ENCODE data around the gene WIPI1. TPM values are rescaled to one million over a fixed set of nuclear protein-coding genes. Genes with fewer than 3 reads are reported as not detected.

WIPI1 gene
- total and polyA plus RNA-seq, 10 of the 15 experiments (the other 5 are each of a cell fraction or from before 2014, with no cell fraction given) = 6.5 to 44.5 (median 26.2) TPM

DNA sequence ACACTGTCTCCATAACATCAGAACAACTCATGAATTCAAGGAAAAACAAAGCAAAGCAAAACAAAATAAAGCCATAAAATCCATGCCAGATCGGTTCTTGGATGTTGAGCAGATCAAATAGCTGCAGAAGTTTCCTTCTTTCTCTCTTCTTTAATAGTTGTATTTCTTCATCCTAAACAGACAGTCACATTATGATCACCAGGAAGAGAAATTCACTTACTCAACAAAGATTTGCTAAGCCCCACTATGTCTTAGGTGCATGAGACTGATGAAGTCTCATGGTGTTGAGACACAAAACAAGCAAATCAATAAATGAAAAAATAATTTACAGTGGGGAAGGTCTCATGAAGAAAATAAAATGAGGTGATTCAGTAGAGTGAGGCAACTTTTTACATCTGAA lies 72.8 kb downstream of the WIPI1 start (continued):
- TF ChIP-seq ETV6 (conservative IDR thresholded peaks at IDR 0.05 in 1 of 2, IDR thresholded peaks at IDR 0.05 in 1 of 2; ENCODE audit: borderline replicate concordance in 1 of 2, low read depth in 1 of 2) (no peak), POLR2AphosphoS5 (IDR thresholded peaks at IDR 0.05; ENCODE audit: low read length) (no peak), CBX5 (IDR thresholded peaks at IDR 0.05; ENCODE audit: low read depth) (no peak)

DNA sequence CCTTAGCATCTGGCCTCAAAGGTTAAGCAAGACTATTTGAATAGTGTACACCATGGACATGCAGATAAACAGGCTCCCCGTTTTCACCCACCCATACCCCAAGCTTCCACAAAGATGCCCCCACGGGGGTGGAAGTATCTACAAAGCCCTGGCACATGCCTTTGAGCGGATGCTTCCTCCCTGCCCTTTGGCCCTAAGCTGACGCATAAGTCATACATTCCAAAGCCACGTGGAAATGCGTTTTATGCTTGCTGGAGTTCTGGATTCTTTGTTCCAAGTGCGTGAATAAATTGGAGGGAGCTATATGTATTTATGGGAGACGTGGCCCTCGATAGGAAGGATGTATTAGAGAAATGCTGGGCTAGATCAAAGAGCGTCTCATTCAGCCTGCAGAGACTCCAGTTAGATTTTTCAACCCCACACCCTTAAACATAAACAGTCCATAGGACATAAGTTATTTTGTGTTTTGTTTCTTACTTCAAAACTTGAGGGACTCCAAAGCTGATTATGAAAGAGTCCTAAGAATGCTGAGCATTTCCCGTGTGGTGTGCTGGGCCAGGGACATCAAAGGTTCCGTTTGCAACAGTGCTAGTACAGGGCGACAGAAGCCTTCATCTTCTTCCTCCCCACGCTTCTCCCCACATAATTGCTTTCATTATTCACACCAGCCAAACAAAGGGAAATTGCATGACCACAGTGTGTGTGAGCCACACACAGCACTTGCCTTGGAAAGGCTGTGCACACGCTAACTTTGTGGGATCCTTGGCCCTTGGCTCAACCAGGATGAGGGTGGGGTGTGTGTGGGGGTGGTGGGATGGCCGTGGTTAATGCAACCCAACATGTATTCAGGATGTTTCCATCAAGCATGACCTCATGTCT lies 73.6 kb downstream of the WIPI1 start:
- Histone ChIP-seq H3K4me1 (ENCODE audit: control insufficient read depth, insufficient read depth, low read length) (no peaks in the 10 kb centered on the region), H3K4me2 (ENCODE audit: control insufficient read depth, insufficient read depth) (no peak overlapping the region), H3K9me3 (replicated peaks; ENCODE audit: control insufficient read depth, insufficient read depth, low read length) (no peaks in the 10 kb centered on the region), H2AFZ (ENCODE audit: control insufficient read depth, low read depth, low read length) (no peak overlapping the region), H4K20me1 (ENCODE audit: control insufficient read depth, insufficient read depth) (no peaks in the 10 kb centered on the region), H3K79me2 (ENCODE audit: control insufficient read depth, insufficient read depth, low read length) (no peaks in the 10 kb centered on the region), H3K27me3 (replicated peaks in 1 of 2; ENCODE audit: control insufficient read depth in 2 of 2, insufficient read depth in 2 of 2, low read length in 1 of 2) (no peaks in the 10 kb centered on the region; a peak in 1 of 4 replicates), H3K36me3 (ENCODE audit: control insufficient read depth in 2 of 2, insufficient read depth in 2 of 2, low read length in 1 of 2) (no peaks in the 10 kb centered on the region), H3K9ac (ENCODE audit: control insufficient read depth, insufficient read depth, low read length) (no peak overlapping the region), H3K4me3 (no peak overlapping the region), H3K27ac (ENCODE audit: control insufficient read depth, insufficient read depth) (no peak overlapping the region)
- POLR2A ChIA-PET = no interaction called here
- no TSS peak for BruUV-seq (replicated peaks)
- RAD21 ChIA-PET (ENCODE audit: unreplicated experiment) = no interaction called here
- DNase-seq (ENCODE audit: low read depth, low spot score) (no peak), ATAC-seq (no peak), FAIRE-seq (no peak)
- TF ChIP-seq BHLHE40 (IDR thresholded peaks at IDR 0.05; ENCODE audit: borderline replicate concordance in 1 of 2, low read depth in 2 of 2, low read length in 1 of 2) (no peak), BRCA1 (IDR thresholded peaks at IDR 0.05; ENCODE audit: low read depth, low read length) (no peak), SIX5 (IDR thresholded peaks at IDR 0.05; ENCODE audit: low read depth, low read length, severe bottlenecking) (no peak), HCFC1 (IDR thresholded peaks at IDR 0.05; ENCODE audit: low read length) (no peak), BMI1 (IDR thresholded peaks at IDR 0.05; ENCODE audit: borderline replicate concordance) (no peak), RELA (IDR thresholded peaks at IDR 0.05; ENCODE audit: borderline replicate concordance, partially characterized antibody) (no peak), SMAD5 (IDR thresholded peaks at IDR 0.05; ENCODE audit: low read depth) (no peak), NFIC (IDR thresholded peaks at IDR 0.05; ENCODE audit: low read depth, low read length) (no peak)
- TF ChIP-seq, protein P1, sequence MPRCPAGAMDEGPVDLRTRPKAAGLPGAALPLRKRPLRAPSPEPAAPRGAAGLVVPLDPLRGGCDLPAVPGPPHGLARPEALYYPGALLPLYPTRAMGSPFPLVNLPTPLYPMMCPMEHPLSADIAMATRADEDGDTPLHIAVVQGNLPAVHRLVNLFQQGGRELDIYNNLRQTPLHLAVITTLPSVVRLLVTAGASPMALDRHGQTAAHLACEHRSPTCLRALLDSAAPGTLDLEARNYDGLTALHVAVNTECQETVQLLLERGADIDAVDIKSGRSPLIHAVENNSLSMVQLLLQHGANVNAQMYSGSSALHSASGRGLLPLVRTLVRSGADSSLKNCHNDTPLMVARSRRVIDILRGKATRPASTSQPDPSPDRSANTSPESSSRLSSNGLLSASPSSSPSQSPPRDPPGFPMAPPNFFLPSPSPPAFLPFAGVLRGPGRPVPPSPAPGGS (IDR thresholded peaks at IDR 0.05; ENCODE audit: borderline replicate concordance, insufficient read depth, low read depth, low read length, poor library complexity, severe bottlenecking) = no peak
- intact Hi-C loops (cut with micrococcal nuclease; ENCODE audit: unreplicated experiment) (no loop called here), in situ Hi-C loops (cut with MboI) (no loop called here)
- SMC1A ChIA-PET (ENCODE audit: uncharacterized antibody, unreplicated experiment) = interaction anchor here (1.6 kb wide), 1 partner anchor 15 kb away, joined by 6 read pairs; no protein-coding TSS in a partner anchor
- CTCF ChIA-PET = no interaction called here
- WGBS (ENCODE audit: insufficient coverage, insufficient replicate concordance, low lambda C conversion rate, missing lambda C conversion rate) = 49% methylated on average over 16 of the region's 16 CpGs
